Muscle of arm (tissue), 14 donors: Measurements from ENCODE around the gene EPB41L2. TPM values are rescaled to one million over a fixed set of nuclear protein-coding genes. Genes with fewer than 3 reads are reported as not detected.
"Not testable (repeated sequence)": the region's sequence is repeated elsewhere in the genome, so short reads cannot be mapped to it uniquely, and the experiment has no call there.

Source experiments
- DNase-seq: peaks from one replicate; pipeline ENCODE4 v3.0.0-alpha.2; 2013
- long read RNA-seq, 11 donors: transcript quantifications; one replicate each; lab custom pipeline, GENCODE V29; 2026
- polyA plus RNA-seq, 12 donors: library from polyadenylated mRNA; unstranded; fragments of 120-200 nt; gene quantifications; one replicate each; pipeline ENCODE4 v1.2.1, GENCODE V29; 2013; ENCODE audit not compliant: insufficient read length in 12 of 12

The EPB41L2 gene
- polyA plus RNA-seq, result 100 to 1,000 TPM in 11 of 12 donors, not detected in 1; 165 to 362 (median 233) TPM
- long read RNA-seq, donor 1, full-length matches to known transcripts, result 12 of 211 reads
- long read RNA-seq, donor 1, partial matches to known transcripts, result 199 of 211 reads
- long read RNA-seq, donor 1, other reads (novel, unspliced or antisense), result 0 of 211 reads
- long read RNA-seq, donor 2, full-length matches to known transcripts, result 19 of 30 reads
- long read RNA-seq, donor 2, partial matches to known transcripts, result 11 of 30 reads
- long read RNA-seq, donor 2, other reads (novel, unspliced or antisense), result 0 of 30 reads
- long read RNA-seq, donor 3, full-length matches to known transcripts, result 11 of 16 reads
- long read RNA-seq, donor 3, partial matches to known transcripts, result 5 of 16 reads
- long read RNA-seq, donor 3, other reads (novel, unspliced or antisense), result 0 of 16 reads
- long read RNA-seq, donor 4, transcript EPB41L2-213 (2 exons, 424 nt), result major isoform, 5 of 19 reads
- long read RNA-seq, donor 4, partial matches to known transcripts, result 9 of 19 reads
- long read RNA-seq, donor 4, other reads (novel, unspliced or antisense), result 0 of 19 reads
- long read RNA-seq, donor 5, full-length matches to known transcripts, result 13 of 50 reads
- long read RNA-seq, donor 5, partial matches to known transcripts, result 37 of 50 reads
- long read RNA-seq, donor 5, other reads (novel, unspliced or antisense), result 0 of 50 reads
- long read RNA-seq, donor 6, full-length matches to known transcripts, result 13 of 22 reads
- long read RNA-seq, donor 6, partial matches to known transcripts, result 9 of 22 reads
- long read RNA-seq, donor 6, other reads (novel, unspliced or antisense), result 0 of 22 reads
- long read RNA-seq, donor 7, partial matches to known transcripts, result 11 of 19 reads
- long read RNA-seq, donor 7, other reads (novel, unspliced or antisense), result 0 of 19 reads
- long read RNA-seq, donor 8, full-length matches to known transcripts, result 19 of 47 reads
- long read RNA-seq, donor 8, partial matches to known transcripts, result 28 of 47 reads
- long read RNA-seq, donor 8, other reads (novel, unspliced or antisense), result 0 of 47 reads
- long read RNA-seq, donor 9, full-length matches to known transcripts, result 9 of 21 reads
- long read RNA-seq, donor 9, partial matches to known transcripts, result 12 of 21 reads
- long read RNA-seq, donor 9, other reads (novel, unspliced or antisense), result 0 of 21 reads
- long read RNA-seq, donor 10, full-length matches to known transcripts, result 19 of 50 reads
- long read RNA-seq, donor 10, partial matches to known transcripts, result 31 of 50 reads
- long read RNA-seq, donor 10, other reads (novel, unspliced or antisense), result 0 of 50 reads
- long read RNA-seq, donor 11, full-length matches to known transcripts, result 20 of 52 reads
- long read RNA-seq, donor 11, partial matches to known transcripts, result 32 of 52 reads
- long read RNA-seq, donor 11, other reads (novel, unspliced or antisense), result 0 of 52 reads

DNA sequence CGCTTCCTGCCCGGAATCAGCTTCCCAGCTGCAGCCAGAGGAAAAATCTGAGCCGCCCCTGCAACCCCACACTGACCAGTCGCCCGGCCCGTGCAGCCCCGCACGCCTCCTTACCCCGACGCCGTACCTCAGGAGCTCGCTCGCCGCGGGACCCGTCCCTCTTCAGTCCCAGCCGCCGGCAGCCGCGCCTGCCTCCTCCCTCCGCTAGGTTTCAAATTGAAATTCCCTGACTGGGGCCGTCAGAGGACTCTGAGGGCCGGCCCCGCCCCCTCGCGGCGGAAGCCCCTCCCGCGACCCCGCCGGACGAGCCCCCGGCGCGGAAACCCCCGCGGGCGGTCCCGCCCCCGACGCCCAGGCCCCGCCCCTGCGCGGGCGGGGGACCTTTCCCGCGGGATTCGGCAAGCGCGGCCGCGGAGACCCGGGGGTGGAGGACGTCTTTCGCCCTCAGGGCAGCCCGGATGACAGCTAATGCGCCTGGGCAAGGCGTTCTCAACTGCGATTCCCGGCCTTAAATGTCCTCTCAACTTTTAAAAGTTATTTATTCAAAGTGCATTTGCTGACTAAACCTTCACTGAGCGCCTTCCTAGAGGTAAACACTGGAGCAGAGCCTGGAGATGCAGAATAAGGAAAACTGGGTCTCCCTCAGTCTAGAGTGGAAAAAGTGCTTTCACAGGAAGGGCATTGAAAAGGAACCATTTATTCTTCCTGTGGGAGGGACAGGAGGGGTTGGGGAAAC, at the start of gene EPB41L2:
Gene EPB41L2 (minus strand): TSS at position 218 of the 736 bp plus-strand sequence. CDS start 106,760 bp downstream, outside the sequence.
- peak; percentile 89 for DNase-seq

DNA sequence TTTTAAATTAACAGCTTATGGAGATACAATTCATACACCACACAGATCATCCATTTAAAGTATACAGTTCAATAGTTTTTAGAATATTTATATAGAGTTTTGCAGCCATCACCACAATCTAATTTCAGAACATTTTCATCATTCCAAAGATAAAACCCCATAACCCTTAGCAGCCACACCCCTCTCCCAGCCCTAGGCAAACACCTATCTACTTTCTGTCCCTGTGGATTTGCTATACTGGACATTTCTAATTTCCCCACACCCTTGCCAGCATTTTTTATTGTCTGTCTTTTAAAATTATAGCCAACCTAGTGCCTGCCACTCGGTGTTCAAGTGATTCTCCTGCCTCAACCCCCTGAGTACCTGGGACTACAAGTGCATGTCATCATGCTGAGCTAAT, 49.2 kb upstream of the EPB41L2 start:
- no peak for DNase-seq

- no peak for DNase-seq
Measured at GRCh38 chr6:131107151-131107550, 44.1 kb upstream of the EPB41L2 start.

- DNase-seq, result no peak
Measured at GRCh38 chr6:131103901-131104300, 40.9 kb upstream of the EPB41L2 start.

- no peak for DNase-seq
Measured at GRCh38 chr6:131103296-131103695, 40.3 kb upstream of the EPB41L2 start.

- no peak for DNase-seq
Measured at GRCh38 chr6:131101911-131102680, 39.1 kb upstream of the EPB41L2 start.

GRCh38 chr6:131096786-131097185, 33.7 kb upstream of the EPB41L2 start:
- no peak for DNase-seq

GRCh38 chr6:131093334-131093733, 30.3 kb upstream of the EPB41L2 start:
- no peak for DNase-seq

DNA sequence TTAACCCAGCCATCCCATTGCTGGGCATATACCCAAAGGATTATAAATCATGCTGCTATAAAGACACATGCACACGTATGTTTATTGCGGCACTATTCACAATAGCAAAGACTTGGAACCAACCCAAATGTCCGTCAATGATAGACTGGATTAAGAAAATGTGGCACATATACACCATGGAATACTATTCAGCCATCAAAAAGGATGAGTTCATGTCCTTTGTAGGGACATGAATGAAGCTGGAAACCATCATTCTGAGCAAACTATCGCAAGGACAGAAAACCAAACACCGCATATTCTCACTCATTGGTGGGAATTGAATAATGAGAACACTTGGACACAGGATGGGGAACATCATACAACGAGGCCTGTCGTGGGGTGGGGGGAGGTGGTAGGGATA, 28.9 kb upstream of the EPB41L2 start:
- not testable (repeated sequence) for DNase-seq

GRCh38 chr6:131090339-131090738, 27.3 kb upstream of the EPB41L2 start:
- DNase-seq, result not testable (repeated sequence)

GRCh38 chr6:131084982-131085381, 21.9 kb upstream of the EPB41L2 start:
- no peak for DNase-seq

DNA sequence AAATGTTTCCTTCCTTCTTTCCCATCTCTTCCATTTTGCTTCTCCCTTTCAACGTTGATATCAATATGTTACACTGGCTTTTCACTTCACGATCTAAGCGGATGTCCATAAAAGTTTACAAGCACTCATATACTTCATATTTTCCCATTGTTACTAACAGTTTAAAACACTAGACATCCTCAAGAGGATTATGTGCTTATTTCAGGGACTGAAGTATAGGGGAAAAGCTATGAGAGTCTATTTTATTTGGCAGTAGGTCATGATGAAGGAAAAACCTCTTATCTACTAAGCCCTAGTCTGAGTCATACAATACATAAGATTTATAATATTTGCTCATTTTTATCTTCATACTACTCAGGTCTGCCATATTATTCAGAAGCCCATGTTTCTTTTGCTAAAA, 20.6 kb upstream of the EPB41L2 start:
- DNase-seq, result no peak

GRCh38 chr6:131082335-131082734, 19.3 kb upstream of the EPB41L2 start:
- no peak for DNase-seq

DNA sequence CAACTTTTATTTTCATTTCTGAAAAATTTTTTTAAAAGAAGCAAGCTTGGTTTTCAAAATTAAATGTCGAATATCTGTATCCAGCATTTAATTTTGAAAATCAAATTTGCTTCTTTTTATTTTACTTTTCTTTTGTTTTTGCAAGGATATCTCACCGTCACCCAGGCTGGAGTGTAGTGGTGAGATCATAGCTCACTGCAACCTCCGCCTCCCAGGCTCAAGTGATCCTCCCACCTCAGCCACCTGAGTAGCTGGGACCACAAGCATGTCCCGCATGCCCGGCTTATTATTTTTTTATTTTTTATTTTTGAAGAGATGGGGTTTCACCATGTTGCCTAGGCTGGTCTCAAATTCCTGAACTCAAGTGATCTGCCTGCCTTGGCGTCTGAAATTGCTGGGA, 17.0 kb upstream of the EPB41L2 start:
- DNase-seq, result no peak

DNA sequence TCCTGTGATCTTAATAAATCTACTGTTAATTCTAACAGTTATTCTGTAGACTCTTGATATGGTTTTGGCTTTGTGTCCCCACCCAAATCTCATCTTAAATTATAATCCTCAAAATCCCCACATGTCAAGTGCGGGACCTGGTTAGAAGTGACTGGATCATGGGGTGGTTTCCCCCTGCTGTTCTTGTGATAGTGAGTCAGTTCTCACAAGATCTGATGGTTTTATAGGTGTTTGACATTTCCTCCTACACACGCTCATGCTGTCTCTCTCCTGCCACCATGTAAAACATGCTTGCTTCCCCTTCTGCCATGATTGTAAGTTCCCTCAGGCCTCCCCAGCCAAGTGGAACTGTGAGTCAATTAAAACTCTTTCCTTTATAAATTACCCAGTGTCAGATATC, 10.5 kb upstream of the EPB41L2 start:
- no peak for DNase-seq

DNA sequence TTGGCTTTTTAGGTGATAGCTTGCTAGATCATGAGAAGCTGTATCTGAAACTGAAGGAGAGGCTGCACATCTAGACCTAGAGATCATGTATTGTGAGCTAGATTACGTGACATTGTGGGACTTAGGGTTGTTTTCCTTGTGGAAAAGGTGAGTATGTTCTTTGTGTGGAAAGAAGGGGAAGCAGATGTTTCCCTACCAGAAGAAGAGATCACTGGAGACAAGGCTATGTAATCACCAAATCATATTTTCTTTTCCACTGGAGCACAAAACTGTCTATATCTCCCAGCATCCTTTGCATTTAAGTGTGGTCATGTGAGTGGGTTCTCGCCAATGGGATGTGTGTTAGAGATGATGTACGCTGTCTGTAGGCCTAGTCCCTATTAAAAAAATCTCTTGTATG, 7.0 kb upstream of the EPB41L2 start:
- no peak for DNase-seq

- DNase-seq, result no peak
Measured at GRCh38 chr6:131068165-131068564, 5.1 kb upstream of the EPB41L2 start.

DNA sequence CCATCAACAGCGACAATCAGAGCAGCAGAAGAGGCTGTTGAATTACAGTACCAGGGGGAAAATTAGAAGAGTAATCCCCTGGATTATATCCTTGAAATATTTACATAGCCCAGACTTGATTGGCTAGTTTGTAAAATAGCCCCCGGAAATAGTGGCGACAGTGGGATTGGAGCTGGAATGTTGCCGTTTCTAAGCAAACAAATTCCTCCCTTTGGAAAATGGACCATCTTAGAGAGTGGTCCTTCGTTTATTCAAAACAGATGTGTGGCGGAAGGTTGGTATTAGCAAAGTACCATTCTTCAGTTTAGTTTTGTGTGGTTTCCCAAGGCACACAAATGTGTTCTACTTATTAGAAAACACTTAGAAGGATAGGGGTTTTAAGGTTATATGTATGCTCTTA, 4.5 kb upstream of the EPB41L2 start:
- DNase-seq, result no peak

DNA sequence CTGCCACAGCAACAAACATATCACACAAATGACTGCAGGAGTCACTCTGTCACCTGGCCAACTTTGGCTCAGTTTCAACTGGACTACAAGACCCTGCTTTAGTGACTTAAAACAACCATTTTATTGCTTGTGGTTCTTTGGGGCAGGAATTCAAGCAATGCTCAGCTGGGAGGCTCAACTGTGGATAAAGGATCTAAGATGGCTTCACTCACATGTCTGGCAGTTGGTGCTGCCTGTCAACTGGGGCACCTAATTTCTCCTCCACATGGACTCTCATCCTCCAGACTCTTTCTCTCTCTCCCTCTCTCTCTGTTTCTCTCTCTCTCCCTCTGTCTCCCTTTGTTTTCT, 2.8 kb upstream of the EPB41L2 start:
- DNase-seq, result no peak
